GM23338 (cell line): ENCODE results near the gene STX1B. TPM values are rescaled to one million over a fixed set of nuclear protein-coding genes. Genes with fewer than 3 reads are reported as not detected.

Source experiments
- ATAC-seq: fragments of 200-7000 bp; cut with Tn5 transposase; 3 replicates; pipeline ENCODE4 v1.9.1; 2020
- DNase-seq: peaks from one replicate; pipeline ENCODE4 v3.0.0-alpha.2; 2015; ENCODE audit warnings: low spot score
- H2AFZ ChIP-seq: fragments of 200-600 bp; sonication (generic); 2 replicates; pipeline ENCODE4 v1.8.0; 2016; ENCODE audit warnings: antibody characterized with exemption, mild to moderate bottlenecking, moderate library complexity
- H3F3A ChIP-seq: fragments of 200-600 bp; sonication (generic); replicated peaks from 2 replicates; pipeline ENCODE4 v1.8.0; 2017; ENCODE audit warnings: antibody characterized with exemption, mixed run types, low read depth
- H3K27ac ChIP-seq: fragments of 200-600 bp; sonication (generic); 2 replicates; pipeline ENCODE4 v1.6.1; 2016; ENCODE audit warnings: low read depth
- H3K27me3 ChIP-seq: fragments of 200-600 bp; sonication (generic); 2 replicates; pipeline ENCODE4 v1.8.0; 2016; ENCODE audit warnings: mild to moderate bottlenecking, mixed run types, moderate library complexity; ENCODE audit not compliant: insufficient read depth
- H3K36me3 ChIP-seq: fragments of 200-600 bp; sonication (generic); 2 replicates; pipeline ENCODE4 v1.8.0; 2016; ENCODE audit warnings: mild to moderate bottlenecking; ENCODE audit not compliant: insufficient read depth
- H3K4me1 ChIP-seq: fragments of 200-600 bp; sonication (generic); 2 replicates; pipeline ENCODE4 v1.8.0; 2016; ENCODE audit warnings: mild to moderate bottlenecking, moderate library complexity; ENCODE audit not compliant: insufficient read depth
- H3K4me2 ChIP-seq: fragments of 200-600 bp; sonication (generic); 2 replicates; pipeline ENCODE4 v1.7.1; 2017; ENCODE audit warnings: mixed run types
- H3K4me3 ChIP-seq: fragments of 200-600 bp; sonication (generic); 2 replicates; pipeline ENCODE4 v1.6.1; 2016; ENCODE audit warnings: mixed run types
- H3K79me2 ChIP-seq: fragments of 200-600 bp; sonication (generic); replicated peaks from 2 replicates; pipeline ENCODE4 v1.8.0; 2017; ENCODE audit warnings: mild to moderate bottlenecking; ENCODE audit not compliant: insufficient read depth
- H3K9me2 ChIP-seq: fragments of 200-600 bp; sonication (generic); 2 replicates; pipeline ENCODE4 v1.8.0; 2017; ENCODE audit not compliant: insufficient read depth
- H4K20me1 ChIP-seq: fragments of 200-600 bp; sonication (generic); replicated peaks from 2 replicates; pipeline ENCODE4 v1.8.0; 2017; ENCODE audit warnings: mild to moderate bottlenecking; ENCODE audit not compliant: insufficient read depth
- H3K27ac Mint-ChIP-seq: 2 replicates; pipeline ENCODE4 v1.8.0; 2020; ENCODE audit warnings: inconsistent platforms, mild to moderate bottlenecking, moderate library complexity, mixed read lengths
- H3K27me3 Mint-ChIP-seq: 3 replicates; pipeline ENCODE4 v1.8.0; 2022; ENCODE audit warnings: low read depth, mild to moderate bottlenecking, moderate library complexity, mixed read lengths, inconsistent platforms; ENCODE audit not compliant: insufficient read depth, poor library complexity
- H3K36me3 Mint-ChIP-seq: 3 replicates; pipeline ENCODE4 v1.8.0; 2021; ENCODE audit warnings: low read depth, mild to moderate bottlenecking, inconsistent platforms, moderate library complexity, mixed read lengths
- H3K4me1 Mint-ChIP-seq: 3 replicates; pipeline ENCODE4 v1.8.0; 2020; ENCODE audit warnings: mild to moderate bottlenecking, inconsistent platforms, mixed read lengths
- H3K4me3 Mint-ChIP-seq: 3 replicates; pipeline ENCODE4 v1.8.0; 2021; ENCODE audit warnings: moderate library complexity, mild to moderate bottlenecking, inconsistent platforms, mixed read lengths
- H3K9me3 Mint-ChIP-seq: 3 replicates; pipeline ENCODE4 v1.8.0; 2020; ENCODE audit warnings: moderate library complexity, mild to moderate bottlenecking, inconsistent platforms, mixed read lengths
- CREB1 ChIP-seq: fragments of 250-450 bp; sonication (Bioruptor Pico); IDR thresholded peaks from 2 replicates; pipeline ENCODE4 v1.5.0; 2020; ENCODE audit warnings: low read depth, mild to moderate bottlenecking, moderate library complexity
- ETS1 ChIP-seq: IDR thresholded peaks from 2 replicates; pipeline ENCODE4 v1.6.1; 2016; ENCODE audit warnings: antibody characterized with exemption
- EZH2 ChIP-seq: fragments of 200-600 bp; sonication (generic); IDR thresholded peaks from one replicate; pipeline ENCODE4 v1.8.0; 2017; ENCODE audit warnings: antibody characterized with exemption, mild to moderate bottlenecking, low read depth; ENCODE audit not compliant: unreplicated experiment
- EZH2phosphoT487 ChIP-seq: fragments of 200-600 bp; sonication (generic); IDR thresholded peaks from one replicate; pipeline ENCODE4 v1.8.1; 2018; ENCODE audit warnings: antibody characterized with exemption; ENCODE audit not compliant: unreplicated experiment
- POLR2AphosphoS5 ChIP-seq: IDR thresholded peaks from 2 replicates; pipeline ENCODE4 v1.6.1; 2016; ENCODE audit warnings: antibody characterized with exemption, low read depth
- STAT1 ChIP-seq: IDR thresholded peaks from one replicate; pipeline ENCODE4 v1.6.1; 2016; ENCODE audit warnings: antibody characterized with exemption; ENCODE audit not compliant: unreplicated experiment
- ZNF114 ChIP-seq: fragments of 250-450 bp; sonication (Bioruptor Pico); IDR thresholded peaks from 2 replicates; pipeline ENCODE4 v1.5.0; 2020; ENCODE audit warnings: mild to moderate bottlenecking, moderate library complexity
- ZNF331 ChIP-seq: fragments of 250-450 bp; sonication (Bioruptor Pico); IDR thresholded peaks from 2 replicates; pipeline ENCODE4 v1.5.0; 2020; ENCODE audit warnings: low read depth, mild to moderate bottlenecking, moderate library complexity
- polyA plus RNA-seq: library from polyadenylated mRNA; unstranded; fragments of >200 nt; fragmentation: Nextera tagmentation; extraction: Ambion mirVana; gene quantifications from 2 replicates; pipeline ENCODE4 v1.2.1, GENCODE V29; 2016
- total RNA-seq: library from RNA; depleted of rRNA; stranded (reverse); fragments of >200 nt; shearing (Covaris generic); gene quantifications from 2 replicates; pipeline ENCODE4 v1.2.3, GENCODE V29; 2014
- TF ChIP-seq, protein P1 (sequence below): fragments of 250-450 bp; sonication (Bioruptor Pico); IDR thresholded peaks from 2 replicates; pipeline ENCODE4 v1.5.0; 2020; ENCODE audit warnings: mild to moderate bottlenecking, moderate library complexity
- TF ChIP-seq, protein P2 (sequence below), 2 experiments: fragments of 200-600 bp in 1 of 2; sonication (generic) in 1 of 2; conservative IDR thresholded peaks; 2 replicates each; pipeline versions ENCODE4 v1.5.1 to v1.6.1; 2016 to 2017; ENCODE audit warnings: antibody characterized with exemption in 2 of 2, low read depth in 2 of 2, mild to moderate bottlenecking in 2 of 2, moderate library complexity in 1 of 2

The STX1B gene
- total and polyA plus RNA-seq, 2 experiments from 2014 or later = 1.7 to 9.5 TPM

DNA sequence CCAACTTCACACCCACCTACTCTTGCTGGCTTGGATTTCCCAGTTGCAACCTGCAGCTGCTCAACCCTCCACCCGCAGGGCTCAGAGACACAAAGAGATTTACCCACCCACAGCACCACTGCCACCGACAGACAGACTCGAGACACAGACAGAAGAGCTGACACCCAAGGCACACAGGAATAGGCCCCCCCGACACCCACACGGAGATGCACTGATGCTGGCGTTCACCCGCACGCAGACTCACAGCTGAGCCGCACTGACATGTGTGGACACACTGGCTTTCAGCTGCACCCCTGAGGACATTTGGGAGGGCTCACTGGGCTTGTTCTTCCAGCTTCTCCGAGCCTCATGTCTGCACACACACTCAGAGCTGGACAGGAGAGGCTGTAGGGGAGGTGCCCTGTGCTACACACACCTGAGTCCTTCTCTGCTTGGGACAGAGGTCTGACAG lies 8.2 kb downstream of the STX1B start:
- no peak overlapping the region for H3K27ac Mint-ChIP-seq
- Histone ChIP-seq H3K4me1 (peaks cover 9% of the 10 kb centered on the region; the same call in 1 of the 2 replicates), H3K4me3 (no peak overlapping the region), H3K79me2 (peaks cover 5% of the 10 kb centered on the region), H3K27ac (no peak overlapping the region), H3F3A (peaks cover 2% of the 10 kb centered on the region; the same call in 1 of the 2 replicates), H2AFZ (no peak overlapping the region), H3K9me2 (no peaks in the 10 kb centered on the region), H3K27me3 (no peaks in the 10 kb centered on the region), H3K4me2 (no peak overlapping the region), H4K20me1 (no peaks in the 10 kb centered on the region), H3K36me3 (no peaks in the 10 kb centered on the region; the same call in 1 of the 2 replicates)
- H3K4me3 Mint-ChIP-seq = no peak overlapping the region
- no peaks in the 10 kb centered on the region for H3K9me3 Mint-ChIP-seq
- H3K36me3 Mint-ChIP-seq = no peaks in the 10 kb centered on the region; the same call in 2 of the 3 replicates
- no peak for DNase-seq
- peaks cover 25% of the 10 kb centered on the region for H3K27me3 Mint-ChIP-seq
- ATAC-seq = no peak
- peaks cover 15% of the 10 kb centered on the region for H3K4me1 Mint-ChIP-seq
- TF ChIP-seq POLR2AphosphoS5 = no peak

DNA sequence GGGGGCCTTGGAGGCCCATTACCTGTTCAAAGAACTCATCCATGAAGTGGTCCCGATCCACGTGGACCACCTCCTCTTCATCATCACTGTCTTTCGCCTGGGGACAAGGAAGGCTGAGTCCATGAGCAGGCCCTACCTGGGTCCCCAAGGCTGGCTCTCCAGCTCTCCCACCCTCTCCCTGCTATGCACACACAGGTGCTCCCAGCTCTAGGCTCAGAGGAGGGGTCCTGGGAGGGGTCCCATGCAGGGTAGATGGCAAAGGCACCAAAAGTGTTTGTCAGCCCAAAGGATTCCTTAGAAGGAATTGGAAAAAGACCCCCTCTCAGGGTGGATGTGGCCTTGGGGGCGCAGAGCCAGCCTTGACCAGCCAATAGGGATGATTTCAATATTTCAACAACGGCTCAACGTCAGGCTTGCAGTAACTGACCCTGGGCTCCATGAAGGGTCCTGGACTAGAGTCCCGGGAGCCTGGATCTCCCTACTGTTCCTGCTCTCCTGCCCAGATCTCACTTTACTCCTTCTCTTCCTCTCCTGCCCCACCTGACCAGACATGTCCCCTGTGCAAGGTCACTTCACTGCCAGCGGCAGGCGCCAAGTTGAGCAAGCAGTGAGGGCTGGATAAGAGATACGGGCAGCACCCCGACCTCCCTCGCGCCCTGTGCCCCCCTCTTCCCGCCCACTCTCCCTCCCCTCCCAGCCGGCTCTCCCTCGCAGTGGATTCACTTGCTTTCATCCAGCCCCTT lies 8.8 kb downstream of the STX1B start:
- H3K79me2 ChIP-seq = peaks cover 5% of the 10 kb centered on the region
- ATAC-seq (no peak), DNase-seq (no peak)
- H3K9me3 Mint-ChIP-seq = no peaks in the 10 kb centered on the region
- H3K4me2 ChIP-seq = no peak overlapping the region
- no peaks in the 10 kb centered on the region; the same call in 2 of the 3 replicates for H3K36me3 Mint-ChIP-seq
- peaks cover 9% of the 10 kb centered on the region; the same call in 1 of the 2 replicates for H3K4me1 ChIP-seq
- no peak overlapping the region for H2AFZ ChIP-seq
- peaks cover 23% of the 10 kb centered on the region for H3K27me3 Mint-ChIP-seq
- TF ChIP-seq ZNF331 (CRISPR knock-in tag) (no peak), ZNF114 (CRISPR knock-in tag) (no peak), EZH2 (no peak), EZH2phosphoT487 (no peak), ETS1 (no peak), STAT1 (no peak), POLR2AphosphoS5 (no peak), CREB1 (CRISPR knock-in tag) (no peak)
- TF ChIP-seq, protein P1, sequence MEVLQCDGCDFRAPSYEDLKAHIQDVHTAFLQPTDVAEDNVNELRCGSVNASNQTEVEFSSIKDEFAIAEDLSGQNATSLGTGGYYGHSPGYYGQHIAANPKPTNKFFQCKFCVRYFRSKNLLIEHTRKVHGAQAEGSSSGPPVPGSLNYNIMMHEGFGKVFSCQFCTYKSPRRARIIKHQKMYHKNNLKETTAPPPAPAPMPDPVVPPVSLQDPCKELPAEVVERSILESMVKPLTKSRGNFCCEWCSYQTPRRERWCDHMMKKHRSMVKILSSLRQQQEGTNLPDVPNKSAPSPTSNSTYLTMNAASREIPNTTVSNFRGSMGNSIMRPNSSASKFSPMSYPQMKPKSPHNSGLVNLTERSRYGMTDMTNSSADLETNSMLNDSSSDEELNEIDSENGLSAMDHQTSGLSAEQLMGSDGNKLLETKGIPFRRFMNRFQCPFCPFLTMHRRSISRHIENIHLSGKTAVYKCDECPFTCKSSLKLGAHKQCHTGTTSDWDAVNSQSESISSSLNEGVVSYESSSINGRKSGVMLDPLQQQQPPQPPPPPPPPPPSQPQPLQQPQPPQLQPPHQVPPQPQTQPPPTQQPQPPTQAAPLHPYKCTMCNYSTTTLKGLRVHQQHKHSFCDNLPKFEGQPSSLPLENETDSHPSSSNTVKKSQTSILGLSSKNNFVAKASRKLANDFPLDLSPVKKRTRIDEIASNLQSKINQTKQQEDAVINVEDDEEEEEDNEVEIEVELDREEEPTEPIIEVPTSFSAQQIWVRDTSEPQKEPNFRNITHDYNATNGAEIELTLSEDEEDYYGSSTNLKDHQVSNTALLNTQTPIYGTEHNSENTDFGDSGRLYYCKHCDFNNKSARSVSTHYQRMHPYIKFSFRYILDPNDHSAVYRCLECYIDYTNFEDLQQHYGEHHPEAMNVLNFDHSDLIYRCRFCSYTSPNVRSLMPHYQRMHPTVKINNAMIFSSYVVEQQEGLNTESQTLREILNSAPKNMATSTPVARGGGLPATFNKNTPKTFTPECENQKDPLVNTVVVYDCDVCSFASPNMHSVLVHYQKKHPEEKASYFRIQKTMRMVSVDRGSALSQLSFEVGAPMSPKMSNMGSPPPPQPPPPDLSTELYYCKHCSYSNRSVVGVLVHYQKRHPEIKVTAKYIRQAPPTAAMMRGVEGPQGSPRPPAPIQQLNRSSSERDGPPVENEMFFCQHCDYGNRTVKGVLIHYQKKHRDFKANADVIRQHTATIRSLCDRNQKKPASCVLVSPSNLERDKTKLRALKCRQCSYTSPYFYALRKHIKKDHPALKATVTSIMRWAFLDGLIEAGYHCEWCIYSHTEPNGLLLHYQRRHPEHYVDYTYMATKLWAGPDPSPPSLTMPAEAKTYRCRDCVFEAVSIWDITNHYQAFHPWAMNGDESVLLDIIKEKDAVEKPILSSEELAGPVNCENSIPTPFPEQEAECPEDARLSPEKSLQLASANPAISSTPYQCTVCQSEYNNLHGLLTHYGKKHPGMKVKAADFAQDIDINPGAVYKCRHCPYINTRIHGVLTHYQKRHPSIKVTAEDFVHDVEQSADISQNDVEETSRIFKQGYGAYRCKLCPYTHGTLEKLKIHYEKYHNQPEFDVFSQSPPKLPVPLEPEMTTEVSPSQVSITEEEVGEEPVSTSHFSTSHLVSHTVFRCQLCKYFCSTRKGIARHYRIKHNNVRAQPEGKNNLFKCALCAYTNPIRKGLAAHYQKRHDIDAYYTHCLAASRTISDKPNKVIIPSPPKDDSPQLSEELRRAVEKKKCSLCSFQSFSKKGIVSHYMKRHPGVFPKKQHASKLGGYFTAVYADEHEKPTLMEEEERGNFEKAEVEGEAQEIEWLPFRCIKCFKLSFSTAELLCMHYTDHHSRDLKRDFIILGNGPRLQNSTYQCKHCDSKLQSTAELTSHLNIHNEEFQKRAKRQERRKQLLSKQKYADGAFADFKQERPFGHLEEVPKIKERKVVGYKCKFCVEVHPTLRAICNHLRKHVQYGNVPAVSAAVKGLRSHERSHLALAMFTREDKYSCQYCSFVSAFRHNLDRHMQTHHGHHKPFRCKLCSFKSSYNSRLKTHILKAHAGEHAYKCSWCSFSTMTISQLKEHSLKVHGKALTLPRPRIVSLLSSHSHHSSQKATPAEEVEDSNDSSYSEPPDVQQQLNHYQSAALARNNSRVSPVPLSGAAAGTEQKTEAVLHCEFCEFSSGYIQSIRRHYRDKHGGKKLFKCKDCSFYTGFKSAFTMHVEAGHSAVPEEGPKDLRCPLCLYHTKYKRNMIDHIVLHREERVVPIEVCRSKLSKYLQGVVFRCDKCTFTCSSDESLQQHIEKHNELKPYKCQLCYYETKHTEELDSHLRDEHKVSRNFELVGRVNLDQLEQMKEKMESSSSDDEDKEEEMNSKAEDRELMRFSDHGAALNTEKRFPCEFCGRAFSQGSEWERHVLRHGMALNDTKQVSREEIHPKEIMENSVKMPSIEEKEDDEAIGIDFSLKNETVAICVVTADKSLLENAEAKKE (CRISPR knock-in tag) = no peak
- TF ChIP-seq, protein P2, sequence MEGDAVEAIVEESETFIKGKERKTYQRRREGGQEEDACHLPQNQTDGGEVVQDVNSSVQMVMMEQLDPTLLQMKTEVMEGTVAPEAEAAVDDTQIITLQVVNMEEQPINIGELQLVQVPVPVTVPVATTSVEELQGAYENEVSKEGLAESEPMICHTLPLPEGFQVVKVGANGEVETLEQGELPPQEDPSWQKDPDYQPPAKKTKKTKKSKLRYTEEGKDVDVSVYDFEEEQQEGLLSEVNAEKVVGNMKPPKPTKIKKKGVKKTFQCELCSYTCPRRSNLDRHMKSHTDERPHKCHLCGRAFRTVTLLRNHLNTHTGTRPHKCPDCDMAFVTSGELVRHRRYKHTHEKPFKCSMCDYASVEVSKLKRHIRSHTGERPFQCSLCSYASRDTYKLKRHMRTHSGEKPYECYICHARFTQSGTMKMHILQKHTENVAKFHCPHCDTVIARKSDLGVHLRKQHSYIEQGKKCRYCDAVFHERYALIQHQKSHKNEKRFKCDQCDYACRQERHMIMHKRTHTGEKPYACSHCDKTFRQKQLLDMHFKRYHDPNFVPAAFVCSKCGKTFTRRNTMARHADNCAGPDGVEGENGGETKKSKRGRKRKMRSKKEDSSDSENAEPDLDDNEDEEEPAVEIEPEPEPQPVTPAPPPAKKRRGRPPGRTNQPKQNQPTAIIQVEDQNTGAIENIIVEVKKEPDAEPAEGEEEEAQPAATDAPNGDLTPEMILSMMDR (conservative IDR thresholded peaks at IDR 0.05; ENCODE audit: low read depth in 2 of 2) = no peak
- H3K4me3 Mint-ChIP-seq = no peak overlapping the region
- no peaks in the 10 kb centered on the region; the same call in 1 of the 2 replicates for H3K36me3 ChIP-seq
- peaks cover 15% of the 10 kb centered on the region for H3K4me1 Mint-ChIP-seq
- no peak overlapping the region for H3K27ac ChIP-seq
- H3F3A ChIP-seq = peaks cover 3% of the 10 kb centered on the region; the same call in 1 of the 2 replicates
- H3K27ac Mint-ChIP-seq = no peak overlapping the region
- no peaks in the 10 kb centered on the region for H3K27me3 ChIP-seq
- H3K4me3 ChIP-seq = no peak overlapping the region
- H3K9me2 ChIP-seq = no peaks in the 10 kb centered on the region
- H4K20me1 ChIP-seq = no peaks in the 10 kb centered on the region
